Activated T-cell treated with anti-CD3 and anti-CD28 coated beads for 1 hour (primary cell): ENCODE results near the gene CTXN1.
"Not testable (repeated sequence)": the region's sequence is repeated elsewhere in the genome, so short reads cannot be mapped to it uniquely, and the experiment has no call there.

Experiments used
- DNase-seq: peaks from one replicate; pipeline ENCODE4 v3.0.0-alpha.2; 2020; ENCODE audit warnings: low read depth

CTXN1 gene

GRCh38 chr19:7899751-7900378 lies 26.1 kb downstream of the CTXN1 start:
- no peak for DNase-seq

- DNase-seq = no peak
Measured at GRCh38 chr19:7898967-7899366, 27.0 kb downstream of the CTXN1 start.

- DNase-seq = no peak
Measured at GRCh38 chr19:7897292-7897691, 28.6 kb downstream of the CTXN1 start.

GRCh38 chr19:7895565-7895964 lies 30.4 kb downstream of the CTXN1 start:
- DNase-seq = no peak

- no peak for DNase-seq
Measured at GRCh38 chr19:7894612-7895309, 31.2 kb downstream of the CTXN1 start.

- not testable (repeated sequence) for DNase-seq
Measured at GRCh38 chr19:7893362-7894101, 32.4 kb downstream of the CTXN1 start.

GRCh38 chr19:7888826-7889217 lies 37.1 kb downstream of the CTXN1 start:
- DNase-seq = no peak

- DNase-seq = no peak
Measured at GRCh38 chr19:7888145-7888825, 37.6 kb downstream of the CTXN1 start, which contains the start of gene LRRC8E. LRRC8E (plus strand) TSS chr19:7888510; CDS start chr19:7895604, 7,094 bp downstream.

GRCh38 chr19:7887408-7888144 lies 38.4 kb downstream of the CTXN1 start:
- DNase-seq = no peak

GRCh38 chr19:7885818-7886217 lies 40.1 kb downstream of the CTXN1 start:
- no peak for DNase-seq

GRCh38 chr19:7883796-7884570 lies 42.0 kb downstream of the CTXN1 start:
- no peak for DNase-seq

GRCh38 chr19:7883105-7883504 lies 42.8 kb downstream of the CTXN1 start:
- DNase-seq = no peak

- DNase-seq = no peak
Measured at GRCh38 chr19:7881910-7882309, 44.0 kb downstream of the CTXN1 start.

GRCh38 chr19:7879836-7880235 lies 46.1 kb downstream of the CTXN1 start:
- DNase-seq = no peak

GRCh38 chr19:7879111-7879807 lies 46.7 kb downstream of the CTXN1 start:
- no peak for DNase-seq

- DNase-seq = no peak
Measured at GRCh38 chr19:7877249-7877836, 48.6 kb downstream of the CTXN1 start.

- no peak for DNase-seq
Measured at GRCh38 chr19:7874897-7875273, 51.0 kb downstream of the CTXN1 start.
